NCI-H1092 (cell line): ENCODE data around the gene SLC10A4.

Experiments
- DNase-seq: peaks from one replicate; lab custom pipeline; 2025; lab: John Stamatoyannopoulos, UW

SLC10A4 gene

GRCh38 chr4:48490012-48490679, 7.0 kb downstream of the SLC10A4 start, which contains the start of gene ZAR1:
TSS of gene ZAR1 (plus strand) at chr4:48490252. CDS start at chr4:48490292, 40 bp downstream.
- no peak for DNase-seq

- no peak for DNase-seq
Observed at GRCh38 chr4:48490680-48491513, 7.8 kb downstream of the SLC10A4 start.

- no peak for DNase-seq
Observed at GRCh38 chr4:48491514-48492176, 8.5 kb downstream of the SLC10A4 start.

GRCh38 chr4:48493452-48494100, 10.4 kb downstream of the SLC10A4 start:
- DNase-seq: no peak

GRCh38 chr4:48495941-48496340, 12.8 kb downstream of the SLC10A4 start:
- DNase-seq: no peak

GRCh38 chr4:48498895-48499294, 15.8 kb downstream of the SLC10A4 start:
- DNase-seq: no peak

- DNase-seq: no peak
Observed at GRCh38 chr4:48499551-48500066, 16.5 kb downstream of the SLC10A4 start.

- no peak for DNase-seq
Observed at GRCh38 chr4:48503233-48504025, 20.3 kb downstream of the SLC10A4 start.

GRCh38 chr4:48504026-48504330, 20.8 kb downstream of the SLC10A4 start:
- DNase-seq: no peak

GRCh38 chr4:48504352-48504751, 21.2 kb downstream of the SLC10A4 start:
- no peak for DNase-seq

- no peak for DNase-seq
Observed at GRCh38 chr4:48506716-48507115, 23.6 kb downstream of the SLC10A4 start.

GRCh38 chr4:48509543-48509942, 26.4 kb downstream of the SLC10A4 start:
- no peak for DNase-seq

- no peak for DNase-seq
Observed at GRCh38 chr4:48518143-48518542, 35.0 kb downstream of the SLC10A4 start.

- DNase-seq: no peak
Observed at GRCh38 chr4:48526406-48526805, 43.3 kb downstream of the SLC10A4 start.

GRCh38 chr4:48538358-48538757, 55.2 kb downstream of the SLC10A4 start:
- no peak for DNase-seq
